RWPE1 (cell line): ENCODE results near the gene RIPOR3.
A peak's percentile ranks its signal among the peaks of the same experiment; 100 is the strongest.

Source experiments
- CTCF ChIA-PET: fragments of 350-600 bp; sonication (Branson Sonifier 250); formaldehyde crosslinking; extraction: SDS; loops from one replicate; lab custom pipeline; 2021; lab: Yijun Ruan, JAX
- POLR2A ChIA-PET: fragments of 400-600 bp; formaldehyde crosslinking; extraction: SDS; loops from one replicate; lab custom pipeline; 2020; ENCODE audit warnings: antibody characterized with exemption; ENCODE audit not compliant: low non-redundant PET; lab: Yijun Ruan, JAX
- DNase-seq: peaks from one replicate; pipeline ENCODE4 v3.0.0; 2012; ENCODE audit warnings: low spot score
- H3K27ac ChIP-seq: fragments of 450-650 bp; 2 replicates; pipeline ENCODE4 v1.5.1; 2017
- TF ChIP-seq, protein P1 (sequence below): fragments of 450-650 bp; conservative IDR thresholded peaks from 2 replicates; pipeline ENCODE4 v1.5.1; 2017; ENCODE audit warnings: low read depth, mild to moderate bottlenecking

The RIPOR3 gene, protein sequence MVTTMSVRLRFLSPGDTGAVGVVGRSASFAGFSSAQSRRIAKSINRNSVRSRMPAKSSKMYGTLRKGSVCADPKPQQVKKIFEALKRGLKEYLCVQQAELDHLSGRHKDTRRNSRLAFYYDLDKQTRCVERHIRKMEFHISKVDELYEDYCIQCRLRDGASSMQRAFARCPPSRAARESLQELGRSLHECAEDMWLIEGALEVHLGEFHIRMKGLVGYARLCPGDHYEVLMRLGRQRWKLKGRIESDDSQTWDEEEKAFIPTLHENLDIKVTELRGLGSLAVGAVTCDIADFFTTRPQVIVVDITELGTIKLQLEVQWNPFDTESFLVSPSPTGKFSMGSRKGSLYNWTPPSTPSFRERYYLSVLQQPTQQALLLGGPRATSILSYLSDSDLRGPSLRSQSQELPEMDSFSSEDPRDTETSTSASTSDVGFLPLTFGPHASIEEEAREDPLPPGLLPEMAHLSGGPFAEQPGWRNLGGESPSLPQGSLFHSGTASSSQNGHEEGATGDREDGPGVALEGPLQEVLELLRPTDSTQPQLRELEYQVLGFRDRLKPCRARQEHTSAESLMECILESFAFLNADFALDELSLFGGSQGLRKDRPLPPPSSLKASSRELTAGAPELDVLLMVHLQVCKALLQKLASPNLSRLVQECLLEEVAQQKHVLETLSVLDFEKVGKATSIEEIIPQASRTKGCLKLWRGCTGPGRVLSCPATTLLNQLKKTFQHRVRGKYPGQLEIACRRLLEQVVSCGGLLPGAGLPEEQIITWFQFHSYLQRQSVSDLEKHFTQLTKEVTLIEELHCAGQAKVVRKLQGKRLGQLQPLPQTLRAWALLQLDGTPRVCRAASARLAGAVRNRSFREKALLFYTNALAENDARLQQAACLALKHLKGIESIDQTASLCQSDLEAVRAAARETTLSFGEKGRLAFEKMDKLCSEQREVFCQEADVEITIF

DNA sequence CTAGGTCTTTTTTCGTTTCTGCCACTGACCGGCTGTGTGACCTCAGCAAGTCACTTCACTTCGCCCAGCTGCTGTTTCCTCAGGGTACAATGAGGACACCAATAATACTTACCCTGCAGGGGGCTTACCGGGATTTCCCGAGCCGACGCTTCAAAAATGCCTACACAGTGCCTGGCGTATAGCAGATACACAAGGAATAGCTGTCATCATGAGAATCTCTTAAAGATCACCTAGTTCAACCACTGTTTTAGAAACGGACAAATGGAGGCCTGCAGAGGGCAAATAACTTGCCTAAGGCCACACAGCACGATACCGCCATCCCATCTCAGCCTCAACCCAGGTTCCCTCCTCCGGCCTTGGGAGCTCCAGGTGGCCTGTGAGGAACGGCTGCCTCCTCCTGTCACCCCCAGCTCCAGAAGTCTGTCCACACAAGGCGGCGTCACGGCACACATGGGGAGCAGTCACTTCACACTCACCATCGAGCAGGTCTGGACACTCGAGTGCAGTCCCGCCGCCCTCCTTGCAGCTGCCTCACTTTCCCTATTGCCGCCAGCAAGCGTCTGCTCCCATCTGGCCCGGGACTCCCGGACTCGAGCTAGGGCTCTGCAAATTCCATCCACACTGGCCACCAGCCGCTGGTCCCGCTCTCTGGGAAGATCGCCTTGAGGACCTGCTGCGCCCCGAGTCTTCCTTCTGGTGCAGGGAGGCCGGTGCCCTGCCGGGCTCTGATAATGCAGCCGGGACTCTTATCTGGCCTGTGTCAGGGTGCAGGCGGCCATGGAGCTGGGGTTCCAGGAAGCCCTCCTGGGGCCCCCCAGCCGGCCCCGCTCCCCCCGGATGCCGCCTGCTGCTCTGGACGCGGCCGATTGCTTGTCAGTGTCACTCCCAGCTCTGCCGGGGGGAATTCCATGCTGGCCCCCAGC is at the start of gene RIPOR3:
RIPOR3 (minus strand) TSS at position 893 of the 923 bp plus-strand sequence; CDS start at position 479, 414 bp downstream.
- ChIA-PET POLR2A (interaction anchor here (0.6 kb wide), 1 partner anchor 57 kb away, joined by 3 read pairs; no protein-coding TSS in a partner anchor), CTCF (interaction anchor here (0.8 to 0.9 kb wide), 2 partner anchors 17 to 27 kb away, joined by 3 to 4 read pairs; no protein-coding TSS in a partner anchor)
- H3K27ac ChIP-seq = no peak within 1 kb of the TSS
- TF ChIP-seq, protein P1, sequence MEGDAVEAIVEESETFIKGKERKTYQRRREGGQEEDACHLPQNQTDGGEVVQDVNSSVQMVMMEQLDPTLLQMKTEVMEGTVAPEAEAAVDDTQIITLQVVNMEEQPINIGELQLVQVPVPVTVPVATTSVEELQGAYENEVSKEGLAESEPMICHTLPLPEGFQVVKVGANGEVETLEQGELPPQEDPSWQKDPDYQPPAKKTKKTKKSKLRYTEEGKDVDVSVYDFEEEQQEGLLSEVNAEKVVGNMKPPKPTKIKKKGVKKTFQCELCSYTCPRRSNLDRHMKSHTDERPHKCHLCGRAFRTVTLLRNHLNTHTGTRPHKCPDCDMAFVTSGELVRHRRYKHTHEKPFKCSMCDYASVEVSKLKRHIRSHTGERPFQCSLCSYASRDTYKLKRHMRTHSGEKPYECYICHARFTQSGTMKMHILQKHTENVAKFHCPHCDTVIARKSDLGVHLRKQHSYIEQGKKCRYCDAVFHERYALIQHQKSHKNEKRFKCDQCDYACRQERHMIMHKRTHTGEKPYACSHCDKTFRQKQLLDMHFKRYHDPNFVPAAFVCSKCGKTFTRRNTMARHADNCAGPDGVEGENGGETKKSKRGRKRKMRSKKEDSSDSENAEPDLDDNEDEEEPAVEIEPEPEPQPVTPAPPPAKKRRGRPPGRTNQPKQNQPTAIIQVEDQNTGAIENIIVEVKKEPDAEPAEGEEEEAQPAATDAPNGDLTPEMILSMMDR = no peak
- no peak for DNase-seq

DNA sequence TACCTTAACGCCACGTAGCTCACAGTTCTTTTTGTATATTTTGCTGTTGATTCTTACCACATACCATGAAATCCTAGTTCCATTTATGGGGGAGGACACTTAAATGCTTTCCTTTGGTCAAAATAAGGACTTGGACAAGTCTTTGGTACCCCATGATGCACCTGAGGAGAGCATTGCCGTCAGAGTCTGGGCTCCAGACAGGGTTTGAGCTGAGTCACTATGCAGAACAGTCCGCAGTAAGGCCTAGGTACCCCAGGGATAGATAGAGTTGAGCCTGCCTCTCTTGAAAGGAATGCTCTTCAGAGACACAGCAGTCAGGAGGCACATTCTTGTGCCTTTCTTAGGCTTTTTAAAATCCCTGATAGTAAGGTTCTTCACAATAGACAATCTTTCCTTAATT is 46.0 kb upstream of the RIPOR3 start:
- H3K27ac ChIP-seq = no peak overlapping the region
- CTCF ChIA-PET = interaction anchor here (0.5 to 0.6 kb wide), 2 partner anchors 13 to 110 kb away, joined by 3 to 4 read pairs; no protein-coding TSS in a partner anchor
- DNase-seq = no peak
- POLR2A ChIA-PET = no interaction called here
- TF ChIP-seq, protein P1 = no peak

DNA sequence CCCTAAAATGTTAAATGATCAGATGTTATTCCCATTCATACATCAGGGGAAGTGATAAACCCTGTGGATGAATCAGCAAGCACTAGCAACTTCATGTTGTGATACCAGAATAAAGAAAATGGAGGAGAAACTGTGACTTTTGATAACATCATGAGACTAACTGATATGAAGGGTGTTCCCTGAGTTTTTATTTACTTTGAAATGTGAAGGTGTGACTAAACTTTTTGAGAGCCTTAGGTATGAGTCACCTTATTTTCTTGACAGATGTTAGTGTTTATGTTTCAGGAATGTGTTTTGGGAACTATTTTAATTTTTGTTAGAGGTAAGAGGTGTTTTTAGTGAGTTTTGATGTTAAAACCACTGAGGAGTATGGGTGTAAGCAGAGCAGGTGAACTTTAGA is 44.5 kb upstream of the RIPOR3 start:
- ChIA-PET POLR2A (no interaction called here), CTCF (interaction anchor here (0.7 to 2.4 kb wide), 4 partner anchors 14 to 245 kb away, joined by 3 to 10 read pairs (median 7); no protein-coding TSS in a partner anchor)
- TF ChIP-seq, protein P1 = no peak
- DNase-seq = peak; percentile 61
- H3K27ac ChIP-seq = no peak overlapping the region

DNA sequence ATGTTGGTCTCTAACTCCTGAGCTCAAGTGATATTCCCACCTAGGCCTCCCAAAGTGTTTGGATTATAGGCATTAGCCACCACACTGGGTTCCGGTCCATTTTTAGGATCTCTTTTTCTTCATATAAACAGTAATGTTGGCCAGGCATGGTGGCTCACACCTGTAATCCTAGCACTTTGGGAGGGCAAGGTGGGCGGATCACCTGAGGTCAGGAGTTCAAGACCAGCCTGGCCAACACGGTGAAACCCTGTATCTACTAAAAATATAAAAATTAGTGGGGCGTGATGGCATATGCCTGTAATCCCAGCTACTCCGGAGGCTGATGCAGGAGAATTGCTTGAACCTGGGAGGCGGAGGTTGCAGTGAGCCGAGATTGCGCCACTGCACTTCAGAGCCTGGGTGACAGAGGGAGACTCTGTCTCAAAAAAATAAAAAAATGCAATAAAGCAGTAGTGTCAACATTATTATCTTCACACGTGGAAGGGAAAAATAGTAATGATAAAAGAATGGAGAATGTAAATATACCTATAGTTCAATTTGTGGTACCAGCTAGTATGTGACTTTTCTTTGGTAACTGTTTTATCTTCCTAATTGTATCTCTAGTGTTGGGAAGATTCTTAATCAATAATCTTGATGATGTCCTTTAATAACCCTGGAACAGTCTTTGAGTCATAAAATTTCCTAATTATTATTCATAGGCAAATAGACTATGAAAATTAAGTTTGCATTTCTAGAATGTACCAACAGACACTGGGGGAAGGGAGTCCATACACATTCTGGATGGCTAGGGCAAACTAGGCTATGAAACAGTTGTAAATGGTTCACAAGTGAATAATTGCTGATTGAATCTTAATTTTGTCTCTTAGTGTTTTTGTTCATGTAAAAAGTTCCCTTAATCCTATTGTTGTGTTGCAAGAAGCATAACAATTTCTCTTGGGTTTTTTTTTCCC is 43.7 kb upstream of the RIPOR3 start:
- POLR2A ChIA-PET = no interaction called here
- CTCF ChIA-PET = interaction anchor here (0.6 to 2.4 kb wide), 7 partner anchors 15 to 246 kb away, joined by 3 to 10 read pairs (median 3); no protein-coding TSS in a partner anchor
- no peak overlapping the region for H3K27ac ChIP-seq
- TF ChIP-seq, protein P1 = no peak
- DNase-seq = no peak
